ENCODE data around the gene ELMO3. TPM values are rescaled to one million over a fixed set of nuclear protein-coding genes. Genes with fewer than 3 reads are reported as not detected.

The ELMO3 gene
- total RNA-seq, 4 donors from 2014 or later = 1.6 to 5.4 TPM; not detected in 2

- peak; percentile 80 to 83 for DNase-seq
- no peaks in the 10 kb centered on the region for H3K36me3 ChIP-seq
- H3K4me3 ChIP-seq = peak within 1 kb of the TSS; percentile 45 to 49
- TF ChIP-seq POLR2A (IDR thresholded peaks at IDR 0.05) (peak in 1 of 2 donors; percentile 43), CTCF (IDR thresholded peaks at IDR 0.05) (no peak)
- no peaks in the 10 kb centered on the region for H3K9me3 ChIP-seq
- intact Hi-C loops (cut with DNase I; ENCODE audit: low total_unique reads) = no loop called here
- peak within 1 kb of the TSS; percentile 85 to 93 for H3K27ac ChIP-seq
- peaks cover 0 to 10% of the 10 kb centered on the region in 2 donors for H3K4me1 ChIP-seq
- H3K27me3 ChIP-seq = no peaks in the 10 kb centered on the region
These were observed 28.6 kb upstream of the ELMO3 start, which contains the start of gene NOL3 for GRCh38 chr16:67170168-67170948. TSS of gene NOL3 (plus strand) at chr16:67170538.

GRCh38 chr16:67170949-67171649 lies 27.8 kb upstream of the ELMO3 start:
- DNase-seq = no peak
- H3K36me3 ChIP-seq = no peaks in the 10 kb centered on the region
- no peak for TF ChIP-seq POLR2A (IDR thresholded peaks at IDR 0.05)
- no peak for TF ChIP-seq CTCF (IDR thresholded peaks at IDR 0.05)
- intact Hi-C loops (cut with DNase I; ENCODE audit: low total_unique reads) = no loop called here
- no peaks in the 10 kb centered on the region for H3K9me3 ChIP-seq
- peaks cover 0 to 10% of the 10 kb centered on the region in 2 donors for H3K4me1 ChIP-seq
- H3K27ac ChIP-seq = peak overlapping the region; percentile 85 to 93
- no peaks in the 10 kb centered on the region for H3K27me3 ChIP-seq
- H3K4me3 ChIP-seq = peak overlapping the region; percentile 45 to 49

- H3K27me3 ChIP-seq = no peaks in the 10 kb centered on the region
- H3K9me3 ChIP-seq = no peaks in the 10 kb centered on the region
- intact Hi-C loops (cut with DNase I; ENCODE audit: low total_unique reads) = no loop called here
- H3K4me3 ChIP-seq = peak overlapping the region in 1 of 2 donors; percentile 37
- peaks cover 0 to 10% of the 10 kb centered on the region in 2 donors for H3K4me1 ChIP-seq
- no peaks in the 10 kb centered on the region for H3K36me3 ChIP-seq
- no peak for DNase-seq
- H3K27ac ChIP-seq = peak overlapping the region; percentile 73 to 74
- TF ChIP-seq CTCF (IDR thresholded peaks at IDR 0.05) = no peak
- no peak for TF ChIP-seq POLR2A (IDR thresholded peaks at IDR 0.05)
These were observed 25.6 kb upstream of the ELMO3 start for GRCh38 chr16:67173323-67173722.

GRCh38 chr16:67173808-67174705 lies 24.9 kb upstream of the ELMO3 start:
- Histone ChIP-seq H3K9me3 (no peaks in the 10 kb centered on the region), H3K36me3 (no peaks in the 10 kb centered on the region), H3K27ac (peak overlapping the region; percentile 73 to 74), H3K4me3 (peak overlapping the region; percentile 31 to 37), H3K27me3 (no peaks in the 10 kb centered on the region), H3K4me1 (peaks cover 0 to 8% of the 10 kb centered on the region in 2 donors)
- DNase-seq = peak; percentile 70 to 76
- TF ChIP-seq POLR2A (IDR thresholded peaks at IDR 0.05) = peak; percentile 56
- TF ChIP-seq CTCF (IDR thresholded peaks at IDR 0.05) = peak; percentile 20 to 43 (median 36)
- intact Hi-C loops (cut with DNase I; ENCODE audit: low total_unique reads) = no loop called here
